ENCODE data around the gene PGAP6.
"Not testable (repeated sequence)": the region's sequence is repeated elsewhere in the genome, so short reads cannot be mapped to it uniquely, and the experiment has no call there.

The PGAP6 gene

DNA sequence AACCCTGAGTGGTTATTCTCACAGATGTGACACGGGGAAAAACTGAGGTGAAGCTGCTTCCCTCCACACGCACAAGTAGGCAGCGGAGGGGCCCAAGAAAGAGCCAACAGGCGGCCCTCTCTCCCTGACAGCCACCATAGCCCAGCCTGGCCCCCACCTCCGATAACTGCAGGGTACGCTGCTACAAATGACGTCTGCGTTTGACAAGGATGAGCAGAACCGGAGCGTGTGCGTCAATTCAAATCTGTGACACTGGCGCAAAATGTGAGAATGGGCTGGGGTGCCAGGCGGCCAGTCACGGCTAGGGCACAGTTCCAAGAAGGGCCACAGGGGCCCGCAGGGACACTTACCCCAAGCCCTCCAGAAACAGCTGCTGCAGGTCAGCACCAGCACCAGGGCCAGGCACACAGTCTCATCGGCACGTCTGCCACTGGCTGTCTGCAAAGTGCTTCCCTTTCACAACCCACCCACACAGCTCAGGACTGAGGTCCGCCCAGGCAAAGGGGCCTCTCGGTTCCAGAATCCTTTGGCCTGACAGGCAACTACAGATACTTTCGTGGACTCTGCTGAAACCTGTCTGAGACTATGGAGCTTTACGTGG is 43.7 kb downstream of the PGAP6 start:
- DNase-seq (ENCODE audit: low spot score): no peak
- TF ChIP-seq, protein P1, sequence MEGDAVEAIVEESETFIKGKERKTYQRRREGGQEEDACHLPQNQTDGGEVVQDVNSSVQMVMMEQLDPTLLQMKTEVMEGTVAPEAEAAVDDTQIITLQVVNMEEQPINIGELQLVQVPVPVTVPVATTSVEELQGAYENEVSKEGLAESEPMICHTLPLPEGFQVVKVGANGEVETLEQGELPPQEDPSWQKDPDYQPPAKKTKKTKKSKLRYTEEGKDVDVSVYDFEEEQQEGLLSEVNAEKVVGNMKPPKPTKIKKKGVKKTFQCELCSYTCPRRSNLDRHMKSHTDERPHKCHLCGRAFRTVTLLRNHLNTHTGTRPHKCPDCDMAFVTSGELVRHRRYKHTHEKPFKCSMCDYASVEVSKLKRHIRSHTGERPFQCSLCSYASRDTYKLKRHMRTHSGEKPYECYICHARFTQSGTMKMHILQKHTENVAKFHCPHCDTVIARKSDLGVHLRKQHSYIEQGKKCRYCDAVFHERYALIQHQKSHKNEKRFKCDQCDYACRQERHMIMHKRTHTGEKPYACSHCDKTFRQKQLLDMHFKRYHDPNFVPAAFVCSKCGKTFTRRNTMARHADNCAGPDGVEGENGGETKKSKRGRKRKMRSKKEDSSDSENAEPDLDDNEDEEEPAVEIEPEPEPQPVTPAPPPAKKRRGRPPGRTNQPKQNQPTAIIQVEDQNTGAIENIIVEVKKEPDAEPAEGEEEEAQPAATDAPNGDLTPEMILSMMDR (IDR thresholded peaks at IDR 0.05; ENCODE audit: extremely low read depth, missing control alignments): no peak

DNA sequence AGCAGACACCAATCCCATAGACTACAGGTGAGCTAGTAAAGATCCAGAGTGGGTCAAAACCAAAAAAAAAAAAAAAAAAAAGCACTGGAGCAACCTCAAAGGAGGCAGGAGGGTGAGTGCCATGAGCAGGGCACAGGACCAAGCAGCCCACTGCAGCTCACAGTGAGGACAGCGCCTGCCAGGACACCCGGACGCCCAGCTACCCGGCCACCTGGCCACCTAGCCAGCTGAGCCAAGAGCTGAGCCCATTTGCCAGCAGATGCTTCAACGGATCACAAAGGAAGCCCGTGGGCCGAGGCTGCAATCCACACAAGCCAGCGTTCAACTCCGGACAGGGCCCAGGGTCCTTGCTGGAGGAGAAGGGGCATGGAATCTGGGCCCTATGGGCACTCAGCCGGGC is 44.3 kb downstream of the PGAP6 start:
- DNase-seq (ENCODE audit: low spot score): no peak
- TF ChIP-seq, protein P1 (IDR thresholded peaks at IDR 0.05; ENCODE audit: extremely low read depth, missing control alignments): no peak

DNA sequence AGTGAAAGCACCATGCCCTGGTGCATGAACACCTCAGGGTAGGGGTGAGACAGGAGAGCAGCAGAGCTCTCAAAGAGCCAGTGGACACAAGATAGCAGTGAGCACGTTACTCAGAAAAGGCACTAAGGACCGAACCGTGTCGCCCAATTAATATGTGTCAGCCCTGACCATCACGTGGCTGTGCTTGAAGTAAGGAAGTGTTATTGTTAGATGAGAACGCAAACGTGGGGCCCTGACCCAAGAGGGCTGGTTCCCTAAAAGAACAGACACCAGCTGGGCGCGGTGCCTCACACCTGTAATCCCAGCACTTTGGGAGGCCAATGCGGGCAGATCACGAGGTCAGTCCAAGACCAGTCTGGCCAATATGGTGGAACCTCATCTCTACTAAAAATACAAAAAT is 45.5 kb downstream of the PGAP6 start:
- TF ChIP-seq, protein P1 (IDR thresholded peaks at IDR 0.05; ENCODE audit: extremely low read depth, missing control alignments): no peak
- DNase-seq (ENCODE audit: low spot score): no peak

DNA sequence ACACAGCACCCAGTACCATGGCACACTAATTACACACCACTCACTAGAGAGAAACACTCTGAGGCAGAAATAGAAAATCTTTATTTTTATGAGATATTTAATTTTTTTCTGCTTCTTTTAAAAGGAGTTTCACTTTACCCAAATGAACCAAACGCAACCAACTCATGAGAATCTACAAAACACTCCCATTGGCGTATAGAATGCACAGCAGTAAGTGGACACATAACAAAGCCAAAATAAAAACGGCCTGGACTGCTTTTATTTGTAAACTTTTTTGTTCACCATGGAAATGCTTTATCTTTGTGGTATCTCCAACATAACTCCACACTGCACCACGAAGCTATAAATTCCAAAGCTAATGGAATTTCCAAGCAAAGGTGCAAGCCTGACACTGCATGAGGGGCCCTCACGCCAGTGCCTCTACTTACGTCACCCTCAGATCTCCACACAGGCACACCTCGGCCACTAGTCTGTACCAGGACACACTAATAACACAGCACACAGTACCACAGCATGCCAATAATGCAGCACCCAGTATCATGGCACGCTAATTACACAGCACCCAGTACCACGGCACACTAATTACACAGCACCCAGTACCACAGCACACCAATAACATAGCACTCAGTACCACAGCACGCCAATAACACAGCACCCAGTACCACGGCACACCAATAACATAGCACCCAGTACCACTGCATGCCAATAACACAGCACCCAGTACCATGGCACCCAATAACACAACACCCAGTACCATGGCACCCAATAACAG is 46.7 kb downstream of the PGAP6 start:
- DNase-seq (ENCODE audit: low spot score): not testable (repeated sequence)

DNA sequence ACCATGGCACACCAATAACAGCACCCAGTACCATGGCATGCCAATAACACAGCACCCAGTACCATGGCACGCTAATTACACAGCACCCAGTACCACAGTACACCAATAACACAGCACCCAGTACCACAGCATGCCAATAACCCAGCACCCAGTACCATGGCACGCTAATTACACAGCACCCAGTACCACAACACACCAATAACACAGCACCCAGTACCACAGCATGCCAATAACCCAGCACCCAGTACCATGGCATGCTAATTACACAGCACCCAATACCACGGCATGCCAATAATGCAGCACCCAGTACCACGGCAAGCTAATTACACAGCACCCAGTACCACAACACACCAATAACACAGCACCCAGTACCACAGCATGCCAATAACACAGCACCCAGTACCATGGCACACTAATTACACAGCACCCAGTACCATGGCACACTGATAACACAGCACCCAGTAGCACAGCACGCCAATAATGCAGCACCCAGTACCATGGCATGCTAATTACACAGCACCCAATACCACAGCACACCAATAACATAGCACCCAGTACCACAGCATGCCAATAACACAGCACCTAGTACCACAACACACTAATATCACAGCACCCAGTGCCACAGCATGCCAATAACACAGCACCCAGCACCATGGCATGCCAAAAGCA is 47.5 kb downstream of the PGAP6 start:
- DNase-seq (ENCODE audit: low spot score): not testable (repeated sequence)

DNA sequence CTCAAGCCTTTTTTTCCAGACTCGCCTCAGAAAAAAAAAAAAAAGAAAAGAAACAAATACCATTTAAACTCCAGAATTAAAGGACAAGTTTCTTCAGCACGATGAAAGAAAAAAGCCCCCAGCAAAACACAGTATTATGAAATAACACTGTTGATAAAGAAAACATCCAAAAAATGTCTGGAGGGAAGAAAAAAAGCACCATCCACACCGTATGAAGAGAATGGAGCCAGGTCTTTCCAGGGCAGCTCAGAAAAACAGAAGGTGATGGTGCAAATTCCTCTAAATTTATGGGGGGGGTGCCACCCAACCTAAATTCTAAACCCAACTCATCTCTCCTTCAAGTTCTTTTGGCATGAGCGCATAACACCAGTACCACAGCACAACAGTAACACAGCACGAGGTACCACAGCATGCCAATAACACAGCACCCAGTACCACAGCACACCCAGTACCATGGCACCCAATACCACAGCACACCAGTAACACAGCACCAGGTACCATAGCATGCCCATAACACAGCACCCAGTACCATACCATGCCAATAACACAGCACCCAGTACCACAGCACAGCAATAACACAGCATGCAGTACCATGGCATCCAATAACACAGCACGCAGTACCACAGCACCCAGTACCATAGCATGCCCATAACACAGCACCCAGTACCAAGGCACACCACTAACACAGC is 48.2 kb downstream of the PGAP6 start:
- DNase-seq (ENCODE audit: low spot score): no peak
- TF ChIP-seq, protein P1 (IDR thresholded peaks at IDR 0.05; ENCODE audit: extremely low read depth, missing control alignments): no peak

DNA sequence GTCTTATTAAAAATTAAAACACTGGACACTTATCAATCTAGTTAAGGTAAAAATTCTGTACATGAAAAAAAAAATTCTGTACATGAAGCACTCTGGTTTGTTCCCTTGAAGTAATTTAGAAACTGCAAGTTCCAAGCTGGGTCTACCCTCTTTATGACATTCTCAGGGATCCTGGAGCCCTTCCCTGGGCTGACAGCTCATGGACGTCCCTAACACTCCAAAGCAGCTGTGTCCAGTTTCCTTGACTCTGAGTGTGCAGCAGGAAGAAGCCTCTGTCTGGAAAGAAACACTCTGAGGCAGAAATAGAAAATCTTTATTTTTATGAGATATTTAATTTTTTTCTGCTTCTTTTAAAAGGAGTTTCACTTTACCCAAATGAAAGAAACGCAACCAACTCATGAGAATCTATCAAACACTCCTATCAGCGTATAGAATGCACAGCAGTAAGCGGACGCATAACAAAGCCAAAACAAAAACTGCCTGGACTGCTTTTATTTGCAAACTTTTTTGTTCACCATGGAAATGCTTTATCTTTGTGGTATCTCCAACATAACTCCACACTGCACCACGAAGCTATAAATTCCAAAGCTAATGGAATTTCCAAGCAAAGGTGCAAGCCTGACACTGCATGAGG is 50.5 kb downstream of the PGAP6 start:
- not testable (repeated sequence) for DNase-seq (ENCODE audit: low spot score)

DNA sequence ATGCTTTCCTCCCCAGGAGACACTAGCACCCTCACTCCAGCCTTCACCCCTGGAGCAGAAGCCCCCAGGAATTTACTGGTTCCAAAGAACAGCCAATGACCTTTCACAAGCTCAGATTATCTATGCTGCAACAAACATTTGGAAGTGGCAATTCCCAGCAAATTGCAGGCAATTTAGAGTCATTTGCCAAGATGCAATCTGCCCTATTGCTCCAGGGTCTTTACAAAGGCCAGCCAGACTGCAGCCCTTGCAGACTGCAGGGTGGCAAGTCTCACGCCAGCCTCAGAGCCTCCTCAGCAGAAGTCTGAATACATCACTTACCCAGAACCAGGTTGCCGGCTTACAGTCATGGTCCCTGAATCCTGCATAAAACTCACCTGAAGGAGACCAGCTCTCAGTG is 51.0 kb downstream of the PGAP6 start:
- TF ChIP-seq, protein P1 (IDR thresholded peaks at IDR 0.05; ENCODE audit: extremely low read depth, missing control alignments): no peak

More for the DNA sequence above, 51.0 kb downstream of the PGAP6 start:
- DNase-seq (ENCODE audit: low spot score): no peak

Data from GM20000 (cell line).